GM18511 (cell line): ENCODE measurements around the gene STXBP5.

Experiments used
- ATAC-seq: cut with Tn5 transposase; IDR thresholded peaks from one replicate; pipeline ENCODE4 v1.9.1; 2021; ENCODE audit warnings: mild to moderate bottlenecking, moderate library complexity; ENCODE audit not compliant: unreplicated experiment

Gene STXBP5

DNA sequence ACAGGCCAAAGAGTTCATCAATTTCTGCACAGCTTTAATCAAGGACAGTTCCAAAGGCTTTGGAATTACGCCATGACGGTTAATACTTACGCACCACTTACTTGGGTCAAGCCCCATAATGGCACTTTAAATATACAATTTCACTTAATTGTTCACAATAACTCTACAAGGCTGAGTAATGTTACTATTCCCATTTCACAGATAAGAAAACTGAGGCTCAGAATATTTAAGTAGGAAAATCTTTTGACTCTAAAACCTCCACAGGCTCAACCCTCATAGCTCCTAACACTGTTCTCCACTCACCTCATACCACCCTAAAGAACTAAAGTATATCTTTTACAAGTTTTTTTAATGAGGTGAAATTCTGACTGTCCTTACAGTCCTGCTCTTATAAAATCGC, 212.4 kb downstream of the STXBP5 start:
- ATAC-seq = no peak

DNA sequence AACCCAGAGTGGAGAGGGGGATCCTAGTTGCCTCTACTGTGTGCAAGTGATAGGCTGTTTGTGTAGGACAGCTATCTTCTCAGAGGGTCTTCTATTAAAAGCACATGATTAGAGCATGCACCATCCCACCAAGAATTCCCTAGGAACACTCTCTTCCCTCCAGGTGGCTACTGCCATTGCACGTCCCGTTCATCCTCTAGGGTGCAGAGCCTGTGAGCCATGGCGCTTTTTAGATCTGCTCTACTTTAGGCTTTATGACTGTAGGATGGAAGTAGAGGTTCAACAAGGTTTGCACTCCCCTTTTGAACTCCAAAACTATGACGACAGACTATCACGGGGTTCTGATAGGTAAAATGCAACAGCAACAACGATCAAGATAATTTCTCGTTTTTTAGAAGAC, 213.7 kb downstream of the STXBP5 start:
- no peak for ATAC-seq

DNA sequence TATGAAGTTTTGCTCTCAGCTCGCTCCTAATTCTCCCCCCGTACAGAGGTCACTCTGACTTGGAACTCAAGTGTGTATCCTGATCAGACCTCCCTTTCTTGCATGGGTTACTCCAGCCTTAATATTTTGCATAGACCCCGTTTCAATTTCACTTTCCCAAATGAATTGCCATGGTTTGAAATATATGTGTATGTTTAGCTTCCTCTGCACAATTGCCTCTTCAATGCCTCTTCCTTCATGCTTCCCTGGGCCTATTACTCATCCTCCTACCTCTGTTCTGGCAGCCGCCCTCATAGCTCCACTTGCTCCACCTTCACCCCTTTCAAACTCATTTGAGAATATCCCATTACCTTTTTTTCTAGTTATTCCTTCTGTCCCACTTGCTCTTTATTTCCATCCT, 214.3 kb downstream of the STXBP5 start:
- ATAC-seq = no peak

DNA sequence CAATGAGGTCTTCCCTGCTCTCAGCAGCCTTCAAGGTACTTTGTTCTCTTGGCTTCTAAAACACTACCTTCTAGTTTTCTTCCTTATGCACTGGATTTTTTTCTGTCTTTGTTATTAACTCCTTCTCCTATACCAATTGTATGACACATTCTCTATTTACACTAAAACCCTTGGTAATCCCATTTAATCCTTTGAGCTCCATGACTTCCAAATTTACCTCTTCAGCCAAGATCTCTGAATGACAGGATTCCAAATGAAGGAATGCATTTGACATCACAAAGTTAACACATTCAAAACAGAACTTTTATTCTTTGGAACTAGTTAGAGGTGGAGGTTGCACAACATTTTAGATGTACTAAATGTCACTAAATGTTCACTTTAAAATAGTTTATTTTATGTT, 217.7 kb downstream of the STXBP5 start:
- ATAC-seq = no peak

DNA sequence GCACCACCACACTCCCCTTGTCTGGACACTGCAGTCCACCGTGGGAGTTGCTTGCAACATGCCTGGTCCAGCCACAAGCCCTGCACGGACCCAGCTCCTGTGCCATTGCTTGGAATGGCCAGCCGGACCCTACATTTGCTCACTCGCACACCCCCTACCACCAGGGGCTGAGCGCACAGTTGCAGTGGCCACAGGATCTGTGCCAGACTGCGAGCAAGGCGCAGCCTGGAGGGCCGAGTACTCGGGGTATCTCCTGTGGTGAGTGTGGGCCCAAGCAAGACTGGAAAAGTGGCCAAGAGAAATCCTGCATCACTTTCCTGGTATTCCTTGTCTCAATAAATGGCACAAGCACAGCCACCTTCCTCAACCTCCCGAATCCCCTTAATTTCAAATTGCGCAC, 218.9 kb downstream of the STXBP5 start:
- no peak for ATAC-seq

DNA sequence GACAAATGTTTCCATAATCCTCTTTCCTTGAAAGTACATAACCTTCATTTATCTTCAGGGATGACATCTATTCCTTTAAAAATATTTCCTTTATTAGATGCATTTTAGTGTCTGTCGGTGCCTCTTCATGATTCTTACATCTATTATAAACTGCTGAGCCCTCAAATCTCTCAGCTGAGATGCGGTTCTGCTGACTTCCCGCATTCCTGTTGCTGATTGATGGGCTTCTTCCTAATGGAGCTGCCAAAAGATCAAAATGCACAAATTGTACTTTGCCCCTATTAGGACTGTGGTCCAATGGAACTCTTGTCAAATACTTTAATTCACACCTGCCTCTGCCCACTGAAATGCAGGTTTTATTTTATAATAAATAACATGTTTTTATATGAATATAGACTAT, 225.6 kb downstream of the STXBP5 start:
- ATAC-seq = no peak

DNA sequence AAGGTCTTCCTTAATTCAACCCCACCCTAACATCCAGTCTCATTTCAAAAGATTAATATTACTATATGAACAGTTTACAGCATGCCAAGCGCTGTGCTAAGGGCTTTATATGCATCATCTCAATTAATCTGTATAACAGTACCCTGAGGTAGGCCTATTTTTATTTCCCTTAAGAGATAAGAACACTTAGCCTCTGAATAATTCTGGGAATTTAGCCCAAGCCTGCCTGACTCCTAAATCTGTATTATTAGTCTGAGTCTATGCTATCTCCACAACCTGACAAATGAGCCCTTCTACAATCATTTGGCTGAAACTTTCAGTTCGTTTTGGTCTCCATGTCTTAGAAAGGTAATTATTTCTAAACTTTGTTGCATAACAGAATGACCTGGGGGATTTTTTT, 226.6 kb downstream of the STXBP5 start:
- ATAC-seq = no peak

DNA sequence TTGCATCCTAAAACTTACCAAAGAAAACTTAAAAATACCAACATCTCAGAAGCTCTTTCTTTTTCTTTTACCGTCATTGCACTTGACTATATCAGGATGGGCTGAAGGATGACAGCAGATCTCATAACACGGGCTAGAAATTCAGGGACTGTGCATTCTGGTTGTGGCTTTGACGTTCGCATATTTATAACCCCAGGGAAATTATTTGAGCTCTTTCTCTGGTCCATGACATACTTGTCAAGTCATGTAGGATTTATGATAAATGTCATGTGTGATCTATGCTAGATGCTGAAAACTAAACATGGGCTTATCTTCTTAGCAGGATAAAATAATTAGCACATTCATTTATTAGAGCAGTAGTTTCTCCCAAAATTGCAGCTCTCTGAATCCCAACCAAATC, 229.9 kb downstream of the STXBP5 start:
- ATAC-seq = no peak

DNA sequence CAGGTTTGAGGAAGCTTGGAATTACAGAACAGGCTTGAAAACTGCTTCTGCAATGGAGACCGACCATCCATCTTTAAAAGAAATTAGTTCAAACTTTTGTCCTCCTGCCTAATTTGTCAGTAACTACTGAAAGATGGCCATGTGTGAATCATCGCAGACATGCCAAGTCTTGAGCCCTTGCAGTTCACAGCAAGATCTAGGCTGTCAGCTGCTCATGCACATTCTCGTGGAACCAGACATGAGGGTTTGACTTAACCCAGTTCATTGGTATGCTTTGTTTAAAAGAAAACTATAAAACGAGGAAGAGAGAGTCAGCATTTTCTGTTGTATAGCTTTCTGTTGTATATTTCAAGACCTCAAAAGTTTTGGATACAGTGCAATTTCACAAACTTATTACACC, 230.3 kb downstream of the STXBP5 start:
- no peak for ATAC-seq

DNA sequence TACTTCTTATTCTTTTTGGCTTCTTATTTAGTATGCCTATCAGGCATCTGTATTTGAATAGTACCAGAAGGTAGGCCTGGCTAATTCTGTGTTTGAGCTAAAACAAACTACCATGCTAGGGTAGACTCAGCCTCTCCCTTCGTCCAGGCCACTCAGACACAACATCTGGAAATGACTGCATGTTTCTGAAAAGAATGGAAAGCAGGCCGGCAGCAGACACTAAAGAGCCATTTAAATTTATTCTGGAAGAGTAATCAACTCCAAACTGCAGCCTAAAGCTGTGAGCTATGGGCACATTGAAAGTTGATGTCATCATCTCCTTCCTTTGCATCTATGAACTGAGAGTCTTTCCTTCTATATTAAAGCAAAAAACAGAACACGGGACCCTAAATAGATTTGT, 233.4 kb downstream of the STXBP5 start:
- no peak for ATAC-seq

DNA sequence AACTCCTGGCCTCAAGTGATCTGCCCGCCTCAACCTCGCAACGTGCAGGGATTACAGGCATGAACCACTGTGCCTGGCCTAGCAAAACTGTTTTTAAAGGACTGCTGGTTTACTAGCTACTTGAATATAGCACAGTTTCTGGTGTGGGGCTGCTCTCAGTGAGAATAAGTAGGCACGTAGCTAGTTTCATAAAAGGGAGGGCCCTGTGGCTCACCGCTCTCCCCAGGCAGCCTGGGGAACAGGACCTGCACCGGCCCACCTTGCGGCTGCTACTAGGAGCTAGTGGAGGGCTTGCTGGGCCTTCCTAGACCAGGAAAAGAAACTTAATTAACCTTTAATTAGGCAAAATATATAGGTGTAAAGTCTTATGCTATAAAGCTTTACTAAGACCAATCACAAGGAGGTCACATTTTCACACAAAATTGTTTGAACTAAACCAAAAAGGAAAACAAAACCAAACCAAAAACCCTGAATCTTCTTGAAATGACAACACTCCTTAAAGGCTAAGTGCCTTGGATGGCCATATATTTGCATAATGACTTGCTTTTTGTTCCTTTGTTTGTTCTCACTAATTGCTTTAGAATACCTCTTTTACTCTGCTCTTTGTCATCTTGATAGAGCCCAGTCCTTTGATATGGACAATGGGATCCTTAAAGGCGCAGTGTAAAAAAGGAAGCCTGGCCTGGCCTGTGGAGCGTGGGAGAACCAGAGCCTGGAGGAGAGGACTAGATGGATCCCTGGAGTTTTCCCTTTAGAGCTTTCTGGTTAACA, 234.7 kb downstream of the STXBP5 start:
- ATAC-seq = peak; percentile 42
